ENCODE data around the gene RCAN2. TPM values are rescaled to one million over a fixed set of nuclear protein-coding genes. Genes with fewer than 3 reads are reported as not detected.

The RCAN2 gene
- total RNA-seq, 1 donor from 2014 or later, result 9.0 TPM

- ATAC-seq (no peak), DNase-seq (no peak)
- H3K27me3 ChIP-seq (ENCODE audit: low read depth), result no peaks in the 10 kb centered on the region
- intact Hi-C loops (cut with DNase I), result no loop called here
- H3K9me3 ChIP-seq, result no peaks in the 10 kb centered on the region
- H3K4me1 ChIP-seq, result no peaks in the 10 kb centered on the region
- TF ChIP-seq CTCF (IDR thresholded peaks at IDR 0.05), result no peak
- H3K27ac ChIP-seq, result no peak overlapping the region
- H3K36me3 ChIP-seq, result no peaks in the 10 kb centered on the region
- H3K4me3 ChIP-seq, result no peak overlapping the region
These were observed 120.6 kb downstream of the RCAN2 start for GRCh38 chr6:46370622-46371021.

GRCh38 chr6:46368169-46368536, 123.1 kb downstream of the RCAN2 start:
- H3K36me3 ChIP-seq, result no peaks in the 10 kb centered on the region
- no peaks in the 10 kb centered on the region for H3K9me3 ChIP-seq
- ATAC-seq (no peak), DNase-seq (no peak)
- intact Hi-C loops (cut with DNase I), result no loop called here
- no peak overlapping the region for H3K4me3 ChIP-seq
- no peak overlapping the region for H3K27ac ChIP-seq
- TF ChIP-seq CTCF (IDR thresholded peaks at IDR 0.05), result no peak
- H3K4me1 ChIP-seq, result no peaks in the 10 kb centered on the region
- H3K27me3 ChIP-seq (ENCODE audit: low read depth), result no peaks in the 10 kb centered on the region

GRCh38 chr6:46367354-46368168, 123.7 kb downstream of the RCAN2 start:
- H3K27me3 ChIP-seq (ENCODE audit: low read depth), result no peaks in the 10 kb centered on the region
- H3K36me3 ChIP-seq, result no peaks in the 10 kb centered on the region
- no peak for TF ChIP-seq CTCF (IDR thresholded peaks at IDR 0.05)
- no peak for ATAC-seq
- H3K27ac ChIP-seq, result no peak overlapping the region
- no peak for DNase-seq
- H3K4me3 ChIP-seq, result no peak overlapping the region
- H3K9me3 ChIP-seq, result no peaks in the 10 kb centered on the region
- intact Hi-C loops (cut with DNase I), result no loop called here
- no peaks in the 10 kb centered on the region for H3K4me1 ChIP-seq

GRCh38 chr6:46366190-46366900, 124.9 kb downstream of the RCAN2 start:
- H3K36me3 ChIP-seq, result no peaks in the 10 kb centered on the region
- no peaks in the 10 kb centered on the region for H3K27me3 ChIP-seq (ENCODE audit: low read depth)
- H3K9me3 ChIP-seq, result no peaks in the 10 kb centered on the region
- intact Hi-C loops (cut with DNase I), result no loop called here
- ATAC-seq (no peak), DNase-seq (no peak)
- no peak overlapping the region for H3K4me3 ChIP-seq
- no peak for TF ChIP-seq CTCF (IDR thresholded peaks at IDR 0.05)
- no peak overlapping the region for H3K27ac ChIP-seq
- no peaks in the 10 kb centered on the region for H3K4me1 ChIP-seq

- Histone ChIP-seq H3K9me3 (no peaks in the 10 kb centered on the region), H3K4me3 (no peak overlapping the region), H3K36me3 (no peaks in the 10 kb centered on the region), H3K27me3 (ENCODE audit: low read depth) (no peaks in the 10 kb centered on the region), H3K4me1 (peaks cover 15% of the 10 kb centered on the region), H3K27ac (no peak overlapping the region)
- DNase-seq (no peak), ATAC-seq (peak in 1 of 2 donors; percentile 33)
- no peak for TF ChIP-seq CTCF (IDR thresholded peaks at IDR 0.05)
- intact Hi-C loops (cut with DNase I), result no loop called here
These were observed 133.7 kb downstream of the RCAN2 start for GRCh38 chr6:46357591-46357990.
